ENCODE data around the gene UBL3.

UBL3 gene

DNA sequence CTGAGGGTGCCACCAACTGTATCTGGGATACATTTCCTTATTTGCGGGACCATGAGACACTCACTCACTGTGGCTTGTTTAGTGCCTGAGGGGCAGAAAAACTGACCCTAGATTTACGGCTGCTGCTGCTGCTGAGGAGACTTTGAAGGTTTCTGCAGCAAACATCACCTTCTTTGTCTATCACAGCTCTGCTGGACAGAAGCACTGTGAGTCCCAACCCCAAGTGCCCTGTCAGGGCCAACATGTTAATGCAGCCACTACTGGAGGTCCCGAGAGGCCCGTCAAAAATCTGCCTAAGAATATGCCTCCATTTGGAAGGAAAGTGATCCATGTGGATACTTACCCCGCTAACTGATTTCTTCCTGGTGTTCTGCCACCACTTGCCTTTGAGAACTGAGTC lies 37.3 kb upstream of the UBL3 start:
- no peak for TF ChIP-seq CTCF (IDR thresholded peaks at IDR 0.05; ENCODE audit: low read depth, low read length, missing control alignments)
- no peak for DNase-seq (ENCODE audit: extremely low read depth, low read depth)
- H3K4me3 ChIP-seq (replicated peaks; ENCODE audit: low read depth, low read length), result no peak overlapping the region

GRCh38 chr13:29887030-29887557 lies 36.7 kb upstream of the UBL3 start:
- TF ChIP-seq CTCF (IDR thresholded peaks at IDR 0.05; ENCODE audit: low read depth, low read length, missing control alignments), result no peak
- DNase-seq (ENCODE audit: extremely low read depth, low read depth), result no peak
- no peak overlapping the region for H3K4me3 ChIP-seq (replicated peaks; ENCODE audit: low read depth, low read length)

DNA sequence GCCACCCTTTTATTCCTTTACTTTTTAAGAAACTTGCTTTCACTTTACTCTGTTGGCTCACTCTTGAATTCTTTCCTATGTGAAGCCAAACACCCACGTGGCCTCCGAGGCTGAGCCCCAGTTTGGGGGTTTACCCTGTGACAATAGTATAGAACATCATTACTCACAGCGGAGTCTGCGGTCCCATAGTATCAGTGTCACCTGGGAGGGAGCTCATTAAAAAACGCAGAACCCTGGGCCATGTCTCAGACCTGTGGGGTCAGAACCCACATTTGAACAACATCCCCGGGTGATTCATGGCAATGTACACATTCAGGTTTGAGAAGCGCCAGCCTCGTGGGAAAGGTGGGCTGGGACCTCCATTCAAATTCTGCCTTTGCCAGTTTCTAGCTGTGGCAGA lies 36.0 kb upstream of the UBL3 start:
- no peak for TF ChIP-seq CTCF (IDR thresholded peaks at IDR 0.05; ENCODE audit: low read depth, low read length, missing control alignments)
- H3K4me3 ChIP-seq (replicated peaks; ENCODE audit: low read depth, low read length), result no peak overlapping the region
- DNase-seq (ENCODE audit: extremely low read depth, low read depth), result no peak

- no peak overlapping the region for H3K4me3 ChIP-seq (replicated peaks; ENCODE audit: low read depth, low read length)
- no peak for DNase-seq (ENCODE audit: extremely low read depth, low read depth)
- no peak for TF ChIP-seq CTCF (IDR thresholded peaks at IDR 0.05; ENCODE audit: low read depth, low read length, missing control alignments)
Measured at GRCh38 chr13:29885989-29886388, 35.6 kb upstream of the UBL3 start.

DNA sequence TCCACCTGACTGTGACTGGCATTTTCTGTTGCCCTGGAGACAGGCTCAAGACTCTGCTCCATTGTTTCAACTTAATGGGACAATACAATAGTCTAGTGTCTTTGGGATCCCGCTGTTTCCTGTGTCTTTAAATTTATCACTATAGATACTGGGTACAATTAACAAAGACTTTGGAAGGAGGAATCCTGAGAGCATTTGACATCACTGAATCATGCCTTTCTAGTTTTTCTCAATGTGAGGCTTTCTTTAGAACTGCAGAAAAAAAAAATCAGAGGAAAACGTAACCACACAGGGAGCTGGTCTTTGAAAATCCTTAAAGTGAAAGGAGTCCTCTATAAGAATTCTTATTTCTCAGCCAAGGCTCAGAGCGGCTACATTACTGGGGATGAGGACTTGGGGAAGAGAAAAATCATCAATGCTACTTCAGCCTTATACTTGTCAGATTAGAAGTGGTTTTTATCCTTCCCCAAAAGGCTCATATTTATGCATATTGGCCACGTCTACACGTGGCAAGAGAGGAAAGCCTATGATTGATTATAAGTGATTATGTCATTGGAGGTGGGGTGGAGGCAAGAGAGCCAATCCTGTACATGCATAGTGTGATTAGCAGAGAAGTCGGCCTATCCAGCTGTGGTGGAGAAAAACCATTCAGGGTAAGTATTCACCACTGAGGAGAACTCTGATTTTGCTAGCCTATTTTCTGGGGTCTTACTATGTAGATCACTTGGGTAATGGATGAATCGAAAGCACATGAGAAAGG lies 34.4 kb upstream of the UBL3 start:
- TF ChIP-seq CTCF (IDR thresholded peaks at IDR 0.05; ENCODE audit: low read depth, low read length, missing control alignments), result no peak
- no peak for DNase-seq (ENCODE audit: extremely low read depth, low read depth)
- no peak overlapping the region for H3K4me3 ChIP-seq (replicated peaks; ENCODE audit: low read depth, low read length)

DNA sequence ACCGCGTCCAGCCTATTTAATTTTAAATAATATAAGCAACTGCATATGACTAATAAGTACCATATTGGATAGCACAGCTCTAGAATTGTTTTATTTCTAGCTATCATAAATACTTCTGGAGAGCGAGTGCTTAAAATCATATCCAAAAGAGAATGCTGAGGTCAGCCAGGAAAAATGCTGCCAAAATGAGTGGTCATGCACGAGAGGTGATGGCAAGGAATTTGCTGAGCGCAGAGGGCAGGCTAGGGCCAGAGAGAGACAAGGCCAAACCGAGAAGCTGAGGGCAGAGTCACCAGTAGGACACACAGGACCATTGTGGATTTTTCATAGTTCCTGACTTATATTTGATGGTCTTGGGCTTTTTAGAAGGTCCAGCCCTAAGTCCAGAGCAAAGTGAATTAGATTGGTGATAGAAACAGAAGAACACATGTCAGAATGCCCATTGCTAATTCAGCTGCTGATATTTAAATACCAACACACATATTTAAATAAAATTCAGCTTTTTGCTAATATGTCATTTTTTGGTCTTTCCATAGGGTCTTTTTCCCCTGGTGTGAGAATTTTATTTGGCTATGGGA lies 33.6 kb upstream of the UBL3 start:
- no peak for TF ChIP-seq CTCF (IDR thresholded peaks at IDR 0.05; ENCODE audit: low read depth, low read length, missing control alignments)
- no peak overlapping the region for H3K4me3 ChIP-seq (replicated peaks; ENCODE audit: low read depth, low read length)
- DNase-seq (ENCODE audit: extremely low read depth, low read depth), result no peak
